IMR-90 (cell line): ENCODE measurements around the gene MMEL1. TPM values are rescaled to one million over a fixed set of nuclear protein-coding genes. Genes with fewer than 3 reads are reported as not detected.
"Not testable (repeated sequence)": the region's sequence is repeated elsewhere in the genome, so short reads cannot be mapped to it uniquely, and the experiment has no call there.

Experiments used
- ATAC-seq: fragments of 200-7000 bp; cut with Tn5 transposase; 2 replicates; pipeline ENCODE4 v1.9.1; 2020; ENCODE audit warnings: low read depth, mild to moderate bottlenecking, moderate library complexity
- BruUV-seq: library from RNA; stranded (reverse); fragments of 400-500 nt; replicated peaks from 2 replicates; lab custom pipeline; 2021; lab: Mats Ljungman, UMichigan
- CTCF ChIA-PET: fragments of 300-600 bp; formaldehyde crosslinking; extraction: SDS; loops from one replicate; lab custom pipeline; 2021; ENCODE audit warnings: antibody characterized with exemption; lab: Yijun Ruan, JAX
- POLR2A ChIA-PET: fragments of 300-600 bp; sonication (Branson Sonifier 250); formaldehyde crosslinking; loops from one replicate; lab custom pipeline; 2022; ENCODE audit warnings: antibody characterized with exemption; ENCODE audit not compliant: unreplicated experiment; lab: Charles Lee
- DNase-seq: peaks from one replicate; pipeline ENCODE4 v3.0.0; 2013
- H2AFZ ChIP-seq: replicated peaks from 2 replicates; pipeline ENCODE3; 2013; ENCODE audit warnings: low read length, mild to moderate bottlenecking; ENCODE audit not compliant: poor library complexity
- H2AK5ac ChIP-seq: 2 replicates; pipeline ENCODE4 v1.6.1; 2013; ENCODE audit warnings: low read depth, low read length, inconsistent platforms
- H2AK9ac ChIP-seq: replicated peaks from 2 replicates; pipeline ENCODE3; 2013; ENCODE audit warnings: mild to moderate bottlenecking, low read depth, low read length, moderate library complexity; ENCODE audit not compliant: poor library complexity
- H2BK120ac ChIP-seq: 2 replicates; pipeline ENCODE4 v1.6.1; 2013; ENCODE audit warnings: low read depth, low read length, inconsistent platforms
- H2BK15ac ChIP-seq: 3 replicates; pipeline ENCODE4 v1.6.1; 2013; ENCODE audit warnings: low read depth, low read length, inconsistent platforms
- H2BK20ac ChIP-seq: 2 replicates; pipeline ENCODE4 v1.6.1; 2013; ENCODE audit warnings: low read depth, mild to moderate bottlenecking, inconsistent platforms, low read length, moderate library complexity
- H2BK5ac ChIP-seq: 2 replicates; pipeline ENCODE4 v1.6.1; 2013; ENCODE audit warnings: mild to moderate bottlenecking, low read depth, low read length, inconsistent platforms; ENCODE audit not compliant: poor library complexity, severe bottlenecking
- H3K14ac ChIP-seq: replicated peaks from 2 replicates; pipeline ENCODE4 v1.6.1; 2013; ENCODE audit warnings: low read depth, low read length, inconsistent platforms
- H3K18ac ChIP-seq: 2 replicates; pipeline ENCODE4 v1.6.1; 2013; ENCODE audit warnings: low read depth, low read length, control low read depth
- H3K23ac ChIP-seq: 2 replicates; pipeline ENCODE4 v1.6.1; 2013; ENCODE audit warnings: low read depth, low read length, inconsistent platforms
- H3K27ac ChIP-seq: 2 replicates; pipeline ENCODE4 v1.5.1; 2013; ENCODE audit warnings: mild to moderate bottlenecking, control low read depth, low read length; ENCODE audit not compliant: insufficient read depth
- H3K27me3 ChIP-seq: 2 replicates; pipeline ENCODE4 v1.6.1; 2013; ENCODE audit warnings: low read length; ENCODE audit not compliant: control insufficient read depth, insufficient read depth
- H3K36me3 ChIP-seq: 2 replicates; pipeline ENCODE4 v1.6.1; 2013; ENCODE audit warnings: low read length, mixed read lengths; ENCODE audit not compliant: control insufficient read depth, insufficient read depth
- H3K4ac ChIP-seq: 2 replicates; pipeline ENCODE4 v1.6.1; 2013; ENCODE audit warnings: low read depth, low read length, inconsistent platforms
- H3K4me1 ChIP-seq: 2 replicates; pipeline ENCODE4 v1.6.1; 2013; ENCODE audit warnings: low read length, mixed read lengths; ENCODE audit not compliant: control insufficient read depth, insufficient read depth
- H3K4me2 ChIP-seq: 2 replicates; pipeline ENCODE4 v1.6.1; 2013; ENCODE audit warnings: low read depth, mild to moderate bottlenecking, control low read depth, low read length, moderate library complexity
- H3K4me3 ChIP-seq: 2 replicates; pipeline ENCODE4 v1.5.1; 2013; ENCODE audit warnings: low read depth, mild to moderate bottlenecking, control low read depth, low read length, moderate library complexity; ENCODE audit not compliant: insufficient read depth
- H3K56ac ChIP-seq: 2 replicates; pipeline ENCODE4 v1.6.1; 2013; ENCODE audit warnings: low read length, inconsistent platforms; ENCODE audit not compliant: insufficient read depth; ENCODE audit errors: extremely low read depth
- H3K79me1 ChIP-seq, 2 experiments: 2 replicates each; pipeline ENCODE4 v1.6.1; 2013; ENCODE audit warnings: low read length in 2 of 2, inconsistent platforms in 1 of 2, low read depth in 1 of 2
- H3K9ac ChIP-seq: 2 replicates; pipeline ENCODE4 v1.6.1; 2013; ENCODE audit warnings: low read depth, low read length, control low read depth
- H3K9me1 ChIP-seq: 2 replicates; pipeline ENCODE4 v1.6.1; 2013; ENCODE audit warnings: low read length, inconsistent platforms; ENCODE audit not compliant: insufficient read depth
- H3K9me3 ChIP-seq: 2 replicates; pipeline ENCODE4 v1.6.1; 2013; ENCODE audit warnings: low read length; ENCODE audit not compliant: control insufficient read depth, insufficient read depth
- H4K20me1 ChIP-seq: 2 replicates; pipeline ENCODE4 v1.6.1; 2013; ENCODE audit warnings: low read length, inconsistent platforms; ENCODE audit not compliant: insufficient read depth
- H4K5ac ChIP-seq: 2 replicates; pipeline ENCODE4 v1.6.1; 2013; ENCODE audit warnings: mild to moderate bottlenecking, low read depth, low read length, control low read depth
- H4K8ac ChIP-seq, 2 experiments: 2 replicates each; pipeline ENCODE4 v1.6.1; 2013; ENCODE audit warnings: low read depth in 2 of 2, low read length in 2 of 2, control low read depth in 1 of 2, inconsistent platforms in 1 of 2
- H4K91ac ChIP-seq: 2 replicates; pipeline ENCODE4 v1.6.1; 2013; ENCODE audit warnings: low read depth, low read length, inconsistent platforms; ENCODE audit not compliant: insufficient read depth
- WGBS, 2 experiments: methylation state at CpG; one replicate each; pipeline versions ENCODE4 v1.1.5 to v1.1.7; 2013; ENCODE audit warnings: missing lambda C conversion rate in 2 of 2; ENCODE audit not compliant: insufficient read length in 1 of 2; ENCODE audit errors: extremely low coverage in 2 of 2; 5-methylcytosine and 5-hydroxymethylcytosine counted together
- dilution Hi-C: fragments of 300-500 bp; cut with HindIII; formaldehyde crosslinking; loops from one replicate; pipeline ENCODE4 v1.14.3; 2018; ENCODE audit warnings: low sequenced_read_pairs; ENCODE audit not compliant: unreplicated experiment
- in situ Hi-C: fragments of 300-500 bp; cut with MboI; formaldehyde crosslinking; loops from 3 replicates; pipeline ENCODE4 v1.14.3; 2019; ENCODE audit warnings: low sequenced_read_pairs, inconsistent platforms, mixed read lengths
- intact Hi-C: fragments of 100-400 bp; cut with micrococcal nuclease; formaldehyde crosslinking; loops from 2 replicates; pipeline ENCODE4 v1.10.0; 2022
- polyA plus RNA-seq, 3 experiments: library from polyadenylated mRNA; depleted of rRNA; stranded (reverse); fragments of >200 nt; gene quantifications; 2 replicates each; pipeline ENCODE4 v1.2.3, GENCODE V29; 2012; ENCODE audit warnings: low replicate concordance in 1 of 3
- total RNA-seq: library from RNA; depleted of rRNA; stranded (reverse); fragments of >200 nt; gene quantifications from 2 replicates; pipeline ENCODE4 v1.2.3, GENCODE V29; 2012

Gene MMEL1
- total and polyA plus RNA-seq, 2 of the 4 experiments (the other 2 are of a cell fraction) = under 0.01 to 0.12 TPM

DNA sequence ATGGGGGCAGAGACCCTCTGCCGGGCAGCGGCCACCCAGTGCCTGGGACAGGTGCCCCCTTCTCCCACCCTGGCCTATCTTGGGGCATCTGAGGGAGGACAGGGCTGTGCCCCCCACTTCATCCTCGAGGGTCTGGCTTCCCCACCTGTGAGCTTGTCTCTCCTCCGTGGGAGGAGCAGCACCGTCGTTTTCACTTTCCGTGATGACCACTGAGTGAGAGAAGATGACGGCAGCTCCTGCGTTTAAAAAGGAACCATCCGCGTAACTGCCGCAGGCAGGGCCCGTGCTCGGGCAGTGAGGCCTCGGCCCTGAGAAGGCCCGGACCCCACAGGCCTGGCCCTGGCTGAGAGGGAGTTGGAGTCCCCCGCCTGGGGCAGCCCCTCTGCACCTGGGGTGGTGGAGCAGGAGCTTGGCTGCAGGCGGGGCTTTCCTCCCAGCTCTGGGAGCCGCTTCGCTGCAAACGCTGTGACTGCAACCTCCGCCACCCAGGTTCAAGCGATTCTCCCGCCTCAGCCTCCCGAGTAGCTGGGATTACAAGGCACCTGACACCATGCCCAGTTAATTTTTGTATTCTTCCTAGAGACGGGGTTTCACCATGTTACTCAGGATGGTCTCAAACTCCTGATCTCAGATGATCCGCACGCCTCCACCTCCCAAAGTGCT is 83.3 kb downstream of the MMEL1 start:
- H3K9ac ChIP-seq, H2BK120ac ChIP-seq, H3K4me2 ChIP-seq, H3K9me1 ChIP-seq, H2BK20ac ChIP-seq, H3K27me3 ChIP-seq, H2BK5ac ChIP-seq, H3K56ac ChIP-seq, H4K91ac ChIP-seq, ATAC-seq, H3K14ac ChIP-seq, POLR2A ChIA-PET, H3K4me3 ChIP-seq, BruUV-seq, H3K4ac ChIP-seq, H3K9me3 ChIP-seq, DNase-seq, H4K20me1 ChIP-seq, H2AK9ac ChIP-seq, H2AK5ac ChIP-seq, H2BK15ac ChIP-seq, H3K23ac ChIP-seq, H3K27ac ChIP-seq, H3K36me3 ChIP-seq, H3K18ac ChIP-seq, H4K5ac ChIP-seq, dilution Hi-C loops, CTCF ChIA-PET, H2AFZ ChIP-seq: not testable (repeated sequence)
- in situ Hi-C loops = loop anchor here (25.0 kb wide), 1 partner anchor 362 kb away; the partner anchor contains the start of gene FAAP20
- 94% methylated on average over 11 of the region's 28 CpGs; no CpG with 5 or more reads in 1 of the 2 experiments for WGBS, 2 experiments
- peak overlapping the region in 1 of 2 experiments; percentile 88; a peak in 2 of 4 replicates for H4K8ac ChIP-seq
- peaks cover 0 to 10% of the 10 kb centered on the region in 2 experiments; a peak in 1 of 4 replicates for H3K79me1 ChIP-seq
- intact Hi-C loops = loop anchor here (5.0 kb wide), 1 partner anchor 117 kb away; no protein-coding TSS in a partner anchor
- peaks cover 10% of the 10 kb centered on the region for H3K4me1 ChIP-seq
